Stimulated activated CD8-positive, alpha-beta memory T cell treated with anti-CD3 and anti-CD28 coated beads, Interleukin-7, amount 100 ng/mL, for 1 hour (primary cell): Measurements from ENCODE around the gene DHRS7B.
"Not testable (repeated sequence)": the region's sequence is repeated elsewhere in the genome, so short reads cannot be mapped to it uniquely, and the experiment has no call there.

Source experiments
- DNase-seq, 2 donors: peaks; one replicate each; pipeline ENCODE4 v3.0.0-alpha.2; 2020; ENCODE audit warnings: low read depth in 2 of 2

The DHRS7B gene

DNA sequence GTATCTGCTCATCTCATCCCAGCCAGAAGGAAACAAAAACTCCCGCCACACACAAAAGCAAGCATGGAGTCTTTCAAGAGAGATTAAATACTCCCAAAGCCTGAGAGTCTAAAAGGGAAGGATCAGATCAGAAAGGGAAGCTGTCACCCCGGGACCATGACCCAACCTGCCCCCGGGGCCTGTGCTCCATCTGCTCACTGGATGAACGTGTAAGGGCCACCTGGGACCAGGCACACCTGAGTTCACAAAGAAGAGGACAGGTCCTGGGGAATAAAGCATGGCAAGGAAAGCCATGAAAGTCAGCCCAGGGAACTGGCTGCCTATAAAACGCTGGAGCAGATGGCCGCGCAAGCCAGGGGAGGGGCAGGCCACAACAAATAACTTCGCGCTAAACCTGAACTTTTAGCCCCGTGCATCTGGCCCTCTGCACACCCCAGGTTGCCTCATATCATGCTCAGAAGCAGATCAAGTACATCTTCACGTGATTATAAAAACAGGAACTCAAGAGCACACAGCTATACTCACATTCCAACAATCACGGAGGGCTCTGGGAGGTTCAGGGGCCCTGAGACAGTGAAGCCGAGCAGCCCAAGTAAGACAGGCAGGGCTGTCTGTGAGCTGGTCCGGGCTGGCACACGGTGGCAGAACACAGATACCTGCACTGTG is 83.8 kb downstream of the DHRS7B start:
- no peak for DNase-seq

DNA sequence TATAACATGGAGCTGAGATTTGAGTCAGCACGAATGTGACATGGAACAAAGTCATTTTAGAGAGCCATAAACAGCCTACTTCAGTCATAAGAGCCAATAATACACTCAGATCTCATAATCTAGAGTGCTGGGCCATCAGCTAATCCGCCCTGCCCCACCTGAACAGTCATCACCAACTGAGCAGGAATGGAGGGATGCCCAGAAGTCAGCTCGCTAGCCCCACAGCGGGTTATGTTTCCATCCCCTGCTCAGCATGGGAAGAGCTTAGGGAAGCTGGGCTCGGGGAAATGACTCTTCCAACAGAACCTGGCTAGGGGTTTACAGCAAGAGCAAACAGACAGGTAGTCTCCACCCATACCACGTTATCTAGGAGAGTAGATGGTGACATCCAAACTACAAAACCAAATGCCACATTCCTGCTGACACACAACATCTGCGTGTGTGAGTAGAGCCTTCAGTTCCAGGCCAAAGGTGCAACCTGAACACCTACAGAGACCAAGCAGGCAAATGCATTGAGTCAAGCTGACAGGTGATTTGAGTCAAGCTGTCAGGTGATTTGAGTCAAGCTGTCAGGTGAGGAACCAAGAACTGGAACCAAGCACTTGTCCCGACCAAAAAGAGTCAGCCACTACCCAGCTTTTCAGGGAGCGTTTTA is 85.2 kb downstream of the DHRS7B start:
- no peak for DNase-seq

DNA sequence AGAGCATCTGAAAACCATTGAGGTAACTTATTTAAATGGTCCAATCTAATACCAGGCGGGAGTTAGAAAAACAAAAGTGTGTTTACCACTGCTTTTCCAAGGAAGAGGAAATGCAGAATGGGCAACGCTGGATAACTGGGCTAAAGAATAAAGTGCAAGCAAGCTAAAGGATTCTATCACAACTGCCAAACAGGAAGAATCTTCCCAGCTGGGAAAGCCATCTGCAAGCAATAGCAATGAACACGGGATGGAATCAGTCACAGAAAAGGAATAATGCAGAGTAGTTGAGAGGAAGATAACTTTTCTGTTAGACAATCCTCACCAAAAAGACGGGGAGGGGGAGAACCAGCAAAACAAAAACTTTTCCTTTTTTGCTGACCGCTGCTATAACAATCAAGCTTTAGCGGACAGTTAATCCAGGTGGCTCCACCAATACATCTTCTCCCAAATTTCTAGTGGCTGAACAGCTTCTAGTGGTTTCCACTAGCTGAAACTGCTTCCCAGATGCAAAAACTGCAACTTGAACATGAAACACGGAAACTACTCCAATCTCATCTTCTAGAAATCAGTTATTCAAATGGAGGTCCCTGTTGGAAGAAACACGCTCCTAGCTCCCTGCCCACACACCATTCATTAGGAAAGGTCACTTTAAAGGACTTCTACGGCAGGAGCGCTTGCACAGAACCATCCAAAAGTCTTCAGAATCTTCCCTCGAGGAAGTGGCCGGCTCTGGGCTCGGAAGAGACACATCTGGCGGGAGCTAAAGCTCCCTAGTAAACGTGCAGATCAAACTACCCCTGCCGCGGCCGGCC is 86.3 kb downstream of the DHRS7B start:
- no peak for DNase-seq

DNA sequence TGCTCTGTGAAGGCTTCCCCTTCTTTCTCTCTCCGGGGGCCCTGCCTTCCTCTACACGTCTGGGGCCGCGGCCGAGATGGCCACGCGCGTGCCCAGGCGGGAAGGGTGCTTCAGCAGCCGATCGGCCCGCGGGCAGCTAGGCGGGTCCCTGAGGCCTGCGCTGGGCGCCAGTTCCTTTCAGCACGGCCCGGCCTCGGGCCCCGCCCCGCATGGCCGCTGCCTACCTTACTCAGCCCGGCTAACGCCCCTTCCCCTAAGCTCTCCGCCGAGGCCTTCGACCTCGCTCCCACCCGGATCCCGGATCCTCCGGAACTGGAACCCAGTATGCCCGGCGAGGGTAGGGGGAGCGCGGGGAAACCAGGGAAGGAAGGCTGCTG is 86.9 kb downstream of the DHRS7B start:
- peak; percentile 2 to 17 for DNase-seq

DNA sequence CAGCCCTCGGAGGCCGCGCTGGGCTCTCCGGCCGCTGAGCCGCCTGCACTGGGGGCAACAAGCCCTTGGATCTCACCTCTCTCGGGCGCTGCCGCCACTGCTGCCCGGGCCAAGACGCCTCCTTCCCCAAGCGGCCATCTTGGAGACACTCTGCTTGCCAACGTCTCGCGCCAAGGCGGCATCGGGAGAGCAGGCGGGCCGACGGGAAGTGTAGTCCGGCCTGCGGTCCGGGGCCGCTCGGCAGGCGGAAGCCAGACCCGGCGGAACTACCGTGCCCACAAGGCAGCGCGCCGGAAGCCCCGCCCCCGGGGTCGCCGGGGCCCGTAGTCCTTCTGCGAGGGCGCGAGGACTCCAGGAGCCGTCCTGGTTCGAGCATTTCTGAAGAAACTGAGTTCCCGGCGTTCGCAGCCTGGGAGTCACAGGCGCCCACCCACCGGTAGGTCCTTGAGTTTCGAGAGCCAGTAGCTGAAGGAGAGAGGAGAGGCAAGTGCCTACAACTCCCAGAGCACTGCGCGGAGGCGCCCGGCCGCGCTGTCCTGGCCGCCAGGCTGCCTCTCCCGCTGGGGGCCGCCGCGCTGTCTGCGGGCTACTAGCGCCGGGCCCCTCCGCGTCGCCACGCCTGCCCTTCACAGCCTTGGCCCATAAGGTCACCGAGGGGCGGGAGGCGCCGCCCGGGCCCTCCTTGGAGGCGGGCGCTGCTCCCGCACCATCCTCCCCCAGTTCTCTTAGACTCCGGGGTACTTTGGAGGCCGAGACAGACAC is 87.4 kb downstream of the DHRS7B start, which contains the start of gene TMEM11:
Gene TMEM11 (minus strand): TSS at position 147 of the 762 bp plus-strand sequence. CDS start 9 bp downstream, at position 138.
- peak; percentile 85 to 90 for DNase-seq

DNA sequence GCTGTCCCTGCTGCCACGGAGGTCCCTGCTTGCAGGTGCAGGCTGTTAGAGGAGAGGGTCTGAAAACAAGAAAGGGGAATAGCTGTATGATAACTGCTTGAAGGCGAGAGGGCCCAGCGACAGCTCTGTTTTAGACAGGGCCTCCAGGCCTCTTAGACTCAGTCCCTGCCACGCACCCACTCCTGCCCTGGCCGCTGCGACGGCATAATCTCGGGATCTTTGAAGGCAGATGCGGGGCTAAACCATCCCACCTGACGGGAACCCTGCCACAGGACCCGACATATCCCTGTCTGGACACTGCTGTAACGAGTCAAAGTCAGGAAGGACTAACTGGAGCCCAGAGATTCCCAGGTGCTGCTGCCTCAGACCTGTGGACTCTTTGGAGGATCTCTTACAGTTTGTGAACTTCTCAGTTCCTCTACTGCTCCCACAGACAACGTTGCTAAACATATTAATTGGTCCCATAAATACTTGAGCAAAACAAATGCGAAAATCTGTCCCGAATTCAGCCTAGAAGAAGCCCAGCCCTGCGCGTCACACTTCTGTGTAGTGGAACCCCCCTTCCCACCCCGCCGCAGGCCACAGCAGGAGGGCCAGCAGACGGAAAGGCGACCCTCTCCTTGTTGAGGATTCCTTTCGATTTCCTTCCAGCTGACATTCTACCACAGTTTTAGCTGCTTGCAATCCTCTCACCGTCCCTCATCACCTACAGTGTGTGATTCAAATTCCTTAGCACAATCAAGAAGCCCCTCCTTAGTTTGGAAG is 88.2 kb downstream of the DHRS7B start:
- DNase-seq: no peak

DNA sequence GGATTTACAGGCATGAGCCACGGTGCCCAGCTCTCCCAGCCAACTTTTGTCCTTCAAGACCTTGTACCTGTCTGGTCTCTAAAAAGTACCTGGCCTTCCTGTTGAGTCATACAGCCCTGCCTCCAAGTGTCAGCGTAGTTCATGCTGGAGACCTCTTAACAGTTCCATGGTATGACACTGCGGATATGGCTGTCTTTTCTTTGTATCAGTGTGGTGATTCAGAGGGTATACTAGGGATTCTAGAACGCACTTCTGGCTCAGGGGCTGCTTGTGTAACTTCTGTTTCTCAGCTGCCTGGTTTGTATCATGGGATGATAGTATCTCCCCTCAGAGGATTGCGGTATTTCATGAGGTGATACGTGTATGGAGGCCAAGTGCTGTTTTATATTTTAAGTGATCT is 89.2 kb downstream of the DHRS7B start:
- no peak for DNase-seq

DNA sequence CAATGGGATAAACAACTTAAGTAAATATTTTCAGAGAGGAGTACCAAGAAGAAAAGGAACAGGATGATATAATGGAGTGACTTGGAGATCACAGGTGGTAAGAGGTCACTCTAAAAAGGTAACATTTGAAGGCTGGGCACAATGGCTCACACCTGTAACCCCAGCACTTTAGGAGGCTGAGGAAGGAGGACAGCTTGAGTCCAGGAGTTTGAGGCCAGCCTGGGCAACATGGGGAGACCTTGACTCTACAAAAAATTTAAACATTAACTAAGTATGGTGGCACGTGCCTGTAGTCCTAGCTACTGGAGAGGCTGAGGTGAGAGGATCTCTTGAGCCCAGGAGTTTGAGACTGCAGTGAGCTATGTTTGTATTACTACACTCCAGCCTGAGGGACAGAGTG is 90.6 kb downstream of the DHRS7B start:
- no peak for DNase-seq

DNA sequence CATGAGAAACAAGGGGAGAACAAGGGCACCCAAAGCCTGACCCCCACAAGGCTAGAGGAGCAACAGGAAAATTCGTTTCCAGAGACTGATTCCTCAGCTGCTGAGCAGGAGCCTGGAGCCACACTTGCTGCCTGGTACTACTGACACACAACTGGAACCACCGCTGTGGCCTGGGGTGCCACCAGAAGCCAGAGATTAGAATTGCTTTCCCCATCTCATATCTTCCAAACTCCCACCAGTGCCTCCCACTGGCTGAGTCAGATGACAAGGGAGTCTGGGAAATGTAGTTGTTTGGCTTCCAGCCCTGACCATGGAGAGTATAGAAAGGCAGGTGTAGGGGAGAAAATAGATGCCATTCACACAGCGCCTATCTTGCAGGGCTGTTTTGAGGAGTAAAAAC is 91.3 kb downstream of the DHRS7B start:
- no peak for DNase-seq

DNA sequence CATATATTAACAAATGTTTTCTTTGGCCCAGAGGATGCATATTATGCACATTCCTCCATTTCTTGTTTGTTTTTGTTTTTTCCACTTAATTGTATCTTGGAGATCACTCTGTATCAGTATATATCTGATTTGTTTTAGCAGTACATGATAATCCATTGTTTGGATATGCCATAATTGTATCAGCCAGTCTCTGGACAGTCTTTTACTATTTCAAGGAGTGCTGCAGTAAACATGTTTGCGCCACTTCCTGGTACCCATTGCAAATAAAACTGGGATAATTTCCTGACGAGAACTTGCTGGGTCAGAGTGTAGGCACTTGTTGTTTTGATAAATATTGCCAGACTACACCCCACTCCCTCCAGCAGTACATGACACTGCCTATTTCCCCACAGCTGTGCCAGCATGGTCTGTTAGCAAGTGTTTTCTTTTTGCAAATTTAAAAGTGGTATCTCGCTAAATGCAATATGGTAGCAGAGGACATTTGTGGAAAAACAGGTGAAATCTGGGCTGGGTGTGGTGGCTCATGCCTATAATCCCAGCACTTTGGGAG is 92.1 kb downstream of the DHRS7B start:
- no peak for DNase-seq

DNA sequence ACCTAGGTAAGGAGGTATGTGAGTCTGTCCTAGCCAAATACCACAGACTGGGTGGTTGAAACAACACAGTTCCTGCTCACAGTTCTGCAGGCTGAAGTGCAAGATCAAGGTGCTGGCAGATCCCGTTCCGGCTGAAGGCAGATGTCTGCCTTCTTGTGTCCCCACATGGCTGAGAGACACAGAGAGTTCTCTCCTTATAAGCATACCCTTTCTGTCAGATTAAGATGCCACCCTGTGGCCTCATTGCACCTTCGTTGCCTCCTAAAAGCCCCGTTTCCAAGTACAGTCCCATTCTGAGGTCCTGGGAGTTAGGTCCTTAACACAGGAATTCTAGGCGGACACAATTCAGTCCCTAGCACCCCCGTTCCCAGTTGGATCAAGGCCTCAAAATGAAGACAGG is 96.3 kb downstream of the DHRS7B start:
- DNase-seq: no peak

DNA sequence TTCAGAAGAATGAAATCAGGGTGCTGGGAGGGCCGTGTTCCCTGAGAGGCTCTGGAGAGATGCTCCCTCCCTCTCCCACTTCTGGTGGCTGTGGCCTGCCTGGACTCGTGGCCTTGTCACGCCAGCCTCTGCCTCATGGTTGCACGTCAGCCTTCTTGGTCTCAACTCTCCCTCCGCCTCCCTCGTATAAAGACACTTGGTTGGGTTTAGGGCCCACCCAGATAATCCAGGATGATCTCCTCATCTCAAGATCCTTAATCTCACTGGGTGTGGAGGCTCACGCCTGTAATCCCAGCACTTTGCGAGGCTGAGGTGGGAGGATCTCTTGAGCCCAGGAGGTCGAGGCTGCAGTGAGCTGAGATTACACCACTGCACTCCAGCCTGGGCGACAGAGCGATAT is 100.5 kb downstream of the DHRS7B start:
- not testable (repeated sequence) for DNase-seq

DNA sequence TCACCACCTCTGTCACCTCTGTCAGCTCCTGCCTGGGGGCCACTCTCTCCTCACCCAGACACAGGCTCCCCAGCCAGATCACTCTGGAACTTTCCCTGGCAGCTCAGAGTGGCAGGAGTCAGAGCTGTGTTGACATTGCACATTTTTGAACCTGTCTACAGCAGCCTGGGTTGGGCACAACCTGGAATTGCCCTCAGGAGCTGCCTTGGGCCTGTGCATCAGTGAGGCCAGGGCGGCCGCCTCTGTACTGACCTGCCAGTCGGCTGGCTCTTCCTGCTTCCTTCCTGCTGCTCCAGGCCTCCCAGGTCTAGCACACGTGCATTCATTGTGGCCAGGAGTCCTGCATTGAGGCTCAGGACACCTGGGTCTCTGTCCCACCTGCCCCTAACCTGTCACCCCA is 101.3 kb downstream of the DHRS7B start:
- DNase-seq: no peak

DNA sequence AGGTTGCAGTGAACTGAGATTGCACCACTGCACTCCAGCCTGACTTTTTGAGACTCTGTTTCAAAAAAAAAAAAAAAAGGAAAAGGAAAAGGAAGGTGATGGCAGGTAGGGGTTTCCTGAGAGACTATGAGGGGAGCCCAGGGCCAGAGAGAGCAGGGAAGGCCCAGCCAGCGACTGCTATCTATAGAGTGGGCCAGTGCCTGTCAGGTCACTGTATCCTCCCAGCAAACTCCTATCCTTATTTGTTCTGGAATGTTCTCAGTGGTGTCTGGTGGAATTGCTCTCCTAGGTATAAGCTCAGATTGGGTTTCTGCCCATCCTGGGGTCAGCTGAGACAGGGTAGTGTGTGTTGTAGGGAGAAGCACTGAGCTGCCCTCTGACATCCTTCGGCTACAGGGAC is 102.1 kb downstream of the DHRS7B start:
- no peak for DNase-seq

DNA sequence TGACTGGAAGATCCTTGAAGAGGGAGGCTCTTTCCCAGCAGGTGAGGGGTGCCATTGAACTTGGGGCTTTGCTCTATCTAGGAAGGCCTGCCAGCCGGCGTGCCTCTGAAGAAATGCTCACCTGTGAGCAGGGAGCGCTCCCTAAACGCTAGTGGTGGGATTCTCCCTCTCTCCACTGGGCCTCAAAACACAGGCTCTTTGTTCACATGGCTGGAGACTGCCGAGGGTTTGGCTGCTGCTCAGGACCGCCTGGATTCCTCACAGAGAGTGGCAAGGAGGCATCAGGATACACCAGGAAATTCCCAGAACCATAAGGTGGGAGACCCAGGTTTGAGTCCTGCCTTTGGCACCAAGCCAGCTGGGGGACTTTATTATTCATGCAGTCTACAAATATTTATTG is 104.8 kb downstream of the DHRS7B start:
- DNase-seq: no peak

DNA sequence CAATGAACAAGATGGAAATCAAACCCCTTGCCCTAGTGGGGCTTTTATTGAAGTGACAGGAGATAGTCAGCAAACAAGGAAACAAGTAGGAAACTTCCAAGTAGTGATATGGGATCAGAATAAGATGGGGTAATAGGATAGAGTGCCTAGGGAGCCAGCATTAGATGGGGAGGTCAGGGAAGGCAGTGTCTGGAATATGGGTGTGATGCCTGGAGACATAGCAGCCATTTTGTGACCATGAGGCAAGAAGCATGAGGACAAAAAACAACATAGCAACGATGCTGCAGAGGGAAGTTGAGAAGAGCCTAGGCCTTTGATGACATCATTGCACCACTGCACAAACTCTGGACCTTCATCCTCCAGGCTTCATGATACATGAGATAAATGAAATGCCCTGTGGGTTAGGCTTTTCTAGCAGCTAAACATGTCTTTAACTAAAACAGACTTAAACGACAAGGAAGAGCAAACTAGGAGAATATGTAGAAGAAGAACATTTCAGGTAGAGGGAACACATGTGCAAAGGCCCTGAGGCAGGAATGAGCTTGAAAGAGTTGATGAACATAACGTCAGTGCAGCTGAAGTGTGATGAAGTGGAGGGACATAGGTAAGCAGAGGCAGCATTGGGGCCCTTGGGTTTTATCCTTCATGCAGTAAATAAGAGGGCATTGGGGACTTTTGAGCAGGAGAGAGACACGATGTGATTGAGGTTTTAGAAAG is 105.4 kb downstream of the DHRS7B start:
- DNase-seq: no peak

DNA sequence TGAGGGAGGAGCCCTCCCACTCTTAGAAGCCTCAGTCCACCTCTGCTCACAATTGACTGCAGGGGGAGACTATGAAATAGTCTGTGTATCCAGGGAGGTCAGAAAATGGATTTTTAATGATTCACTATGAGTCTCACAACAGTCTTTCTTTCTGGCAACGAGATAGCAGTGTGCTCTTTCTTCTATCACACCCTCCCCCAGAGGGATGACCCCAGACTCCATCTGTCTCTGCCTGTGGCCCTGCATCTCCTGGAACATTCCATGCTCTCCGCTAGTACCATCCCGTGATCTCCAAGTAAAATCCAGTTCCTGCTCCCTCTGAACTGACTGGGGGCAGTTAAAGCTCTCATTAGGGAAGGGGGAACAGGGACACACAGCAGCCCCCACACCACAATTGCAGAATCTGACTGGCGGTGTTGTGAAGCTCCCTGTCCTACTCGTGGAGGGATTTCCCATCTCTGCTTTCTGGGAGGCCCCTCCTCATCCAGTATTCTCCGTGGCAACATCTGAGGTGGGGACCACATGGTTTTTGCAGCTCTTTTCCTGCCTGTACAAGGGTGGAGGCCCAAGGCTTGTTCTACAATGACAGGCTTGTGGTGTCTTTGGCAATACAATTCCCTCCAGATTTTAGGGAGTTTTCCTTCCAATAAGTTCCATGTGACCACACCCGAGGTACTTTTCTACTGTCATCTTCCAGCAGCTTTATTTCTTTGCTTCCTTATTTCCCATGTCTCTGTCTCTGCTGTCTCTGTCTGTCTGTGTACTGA is 107.0 kb downstream of the DHRS7B start:
- DNase-seq: no peak

DNA sequence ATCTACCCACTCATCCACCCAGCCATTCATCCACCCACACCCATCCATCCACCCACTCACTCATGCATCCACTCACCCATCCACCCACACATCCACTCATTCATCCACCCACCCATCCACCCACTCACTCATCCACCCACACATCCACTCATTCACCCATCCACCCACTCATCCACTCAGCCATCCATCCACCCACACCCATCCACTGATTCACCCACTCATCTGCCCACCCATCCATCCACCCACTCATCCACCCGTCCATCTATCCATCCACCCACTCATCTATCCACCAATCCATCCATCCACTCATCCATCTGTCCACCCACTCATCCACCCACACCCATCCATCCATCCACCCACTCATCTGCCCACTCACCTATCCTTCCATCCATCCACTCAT is 109.2 kb downstream of the DHRS7B start:
- DNase-seq: no peak

DNA sequence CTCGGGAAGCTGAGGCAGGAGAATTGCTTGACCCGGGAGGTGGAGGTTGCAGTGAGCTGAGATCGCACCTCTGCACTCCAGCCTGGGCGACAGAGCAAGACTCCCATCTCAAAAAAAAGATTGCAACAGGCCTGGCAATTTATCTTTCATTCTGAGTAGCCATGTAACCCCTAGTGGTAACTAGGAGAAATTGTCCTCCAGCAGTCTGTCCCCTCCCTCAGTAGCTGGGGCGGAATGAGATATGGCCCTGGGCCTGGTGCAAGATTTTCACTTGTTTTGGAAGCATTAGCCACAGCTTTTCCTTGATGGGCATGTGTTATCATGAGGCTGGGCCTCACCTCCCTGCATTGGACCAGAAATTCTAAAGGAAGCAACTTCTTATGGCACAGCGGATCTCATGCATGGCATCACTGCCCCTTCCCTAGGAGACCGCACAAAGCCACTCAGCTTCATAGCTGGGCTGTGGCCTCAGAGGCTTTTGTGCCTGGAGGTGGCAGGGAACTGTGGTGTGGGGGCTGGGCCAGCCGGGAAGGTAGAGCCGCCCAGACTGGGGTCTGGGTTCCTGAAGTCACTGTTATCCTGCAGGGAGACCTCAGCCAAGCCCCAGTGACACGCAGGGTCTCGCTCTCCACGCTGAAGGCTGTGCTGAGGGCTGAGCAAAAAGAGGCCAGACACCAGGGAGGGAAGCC is 113.1 kb downstream of the DHRS7B start:
- no peak for DNase-seq
